Ovary (tissue), 9 donors: Measurements from ENCODE around the gene UBE2G1. TPM values are rescaled to one million over a fixed set of nuclear protein-coding genes. Genes with fewer than 3 reads are reported as not detected.

Source experiments
- DNase-seq, 5 donors: peaks; one replicate each; pipeline ENCODE4 v3.0.0-alpha.2; 2019 to 2020
- H3K27ac ChIP-seq, 2 donors: fragments of 200-600 bp; one replicate each; pipeline versions ENCODE4 v1.5.1 to v1.8.0; 2019 to 2022
- H3K27me3 ChIP-seq: fragments of 200-600 bp; one replicate; pipeline ENCODE4 v1.8.0; 2022
- H3K36me3 ChIP-seq: fragments of 200-600 bp; sonication (generic); one replicate; pipeline ENCODE4 v1.5.1; 2019
- H3K4me1 ChIP-seq: one replicate; pipeline ENCODE4 v1.8.1; 2013; ENCODE audit warnings: mild to moderate bottlenecking, moderate library complexity; ENCODE audit not compliant: insufficient read depth
- H3K4me3 ChIP-seq: fragments of 200-600 bp; sonication (generic); one replicate; pipeline ENCODE4 v1.5.1; 2017
- H3K9me3 ChIP-seq, 2 donors: fragments of 200-600 bp in 1 of 2; sonication (generic) in 1 of 2; one replicate each; pipeline versions ENCODE4 v1.5.1 to v1.8.1; 2013 to 2019; ENCODE audit warnings: mild to moderate bottlenecking in 1 of 2, moderate library complexity in 1 of 2
- EP300 ChIP-seq: sonication (generic); formaldehyde crosslinking; IDR thresholded peaks from one replicate; pipeline ENCODE4 v1.6.1; 2017; ENCODE audit warnings: antibody characterized with exemption
- POLR2A ChIP-seq: fragments of 450-650 bp; IDR thresholded peaks from one replicate; pipeline ENCODE4 v1.6.1; 2017; ENCODE audit warnings: antibody characterized with exemption, mild to moderate bottlenecking, moderate library complexity
- WGBS, 3 donors: extraction: QIAGEN DNeasy Blood & Tissue Kit in 1 of 3; methylation state at CpG; one replicate each; pipeline versions ENCODE4 v1.1.5 to v1.1.7; 2013 to 2017; 5-methylcytosine and 5-hydroxymethylcytosine counted together
- intact Hi-C, 4 donors: fragments of 100-400 bp; cut with DNase I; formaldehyde crosslinking; loops; one replicate each; pipeline versions ENCODE4 v1.11.0 to v1.15.1; 2022 to 2023
- polyA plus RNA-seq, 2 donors: library from polyadenylated mRNA; stranded (reverse); fragments of 200-250 nt in 1 of 2; fragments of 350-450 nt in 1 of 2; fragmentation: Illumina TruSeq in 1 of 2; extraction: RNeasy Lipid Tissue Mini Kit (QIAGEN cat#74804) in 1 of 2; gene quantifications; one replicate each; pipeline ENCODE4 v1.2.3, GENCODE V29; 2013 to 2014
- total RNA-seq, 7 donors: library from RNA; depleted of rRNA in 2 of 7; stranded (reverse); fragments of >200 nt in 2 of 7; fragmentation: NEBNext Ultra II Directional in 3 of 7; extraction: Animal tissue kit (Norgen Biotek cat#: 25700) in 3 of 7; gene quantifications; one replicate each; pipeline versions ENCODE4 v1.1.0 to v1.2.4, GENCODE V29; 2016 to 2023
- TF ChIP-seq, protein P1 (sequence below), 3 donors: fragments of 450-650 bp in 2 of 3; fragments of 200-600 bp in 1 of 3; IDR thresholded peaks; one replicate each; pipeline versions ENCODE4 v1.5.1 to v1.8.0; 2016 to 2022; ENCODE audit warnings: antibody characterized with exemption in 3 of 3, mild to moderate bottlenecking in 1 of 3
- donor health status: DM: no; HTN: no; CAD: no; lungs with moderate emphysema.
- donor health status: DM: no; HTN: no; CAD: no.
- donor health status: Bipolar disorder and iron deficiency.
- donor health status: DM: yes; HTN: yes; CAD: no.
- donor health status: DM: no; HTN: no; CAD: no.
- donor health status: DM: yes; HTN: yes; CAD: no.

The UBE2G1 gene
- total and polyA plus RNA-seq, 9 donors = 12.4 to 50.7 (median 36.5) TPM

DNA sequence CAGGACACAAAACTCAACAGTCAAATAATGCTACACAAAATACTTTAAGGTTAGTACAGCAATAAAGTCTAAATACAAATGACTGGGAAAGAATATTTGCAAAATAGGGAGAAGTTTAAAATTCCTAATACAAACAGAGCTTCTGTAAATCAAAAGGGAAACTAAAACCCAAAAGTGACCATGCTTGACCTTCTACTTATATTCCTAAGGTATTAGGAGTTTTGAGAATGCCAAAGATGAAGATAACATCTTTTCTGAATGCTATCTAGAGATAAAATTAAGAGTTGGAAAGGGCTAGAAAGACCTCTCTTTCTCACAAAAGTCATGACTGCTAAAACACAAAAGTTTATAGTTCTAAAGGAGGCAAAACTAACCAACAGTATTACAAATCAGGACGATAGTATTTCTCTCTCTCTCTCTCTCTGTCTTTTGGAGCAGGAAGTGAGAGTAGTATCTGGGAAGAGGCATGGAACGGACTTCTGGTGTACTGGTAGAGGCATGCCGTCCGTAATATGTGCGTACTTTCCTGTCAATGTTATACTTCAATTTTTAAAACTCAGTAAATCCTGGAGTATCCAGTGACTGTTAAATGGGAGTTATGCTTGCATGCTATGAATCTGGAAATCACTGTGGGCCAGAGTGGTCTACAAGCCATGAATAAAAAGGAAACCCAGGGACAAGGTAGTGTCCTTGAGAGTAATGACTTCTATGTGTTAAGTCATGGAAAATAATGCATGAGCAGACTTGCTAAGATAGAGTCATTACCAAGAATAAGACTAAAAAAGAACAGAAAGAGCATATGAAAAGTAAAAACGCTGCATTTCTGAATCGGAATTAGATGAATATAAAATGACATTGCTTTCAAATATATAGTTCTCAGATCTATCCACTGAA, 53.0 kb downstream of the UBE2G1 start:
- no peak for TF ChIP-seq POLR2A
- no peak for TF ChIP-seq EP300
- TF ChIP-seq, protein P1, sequence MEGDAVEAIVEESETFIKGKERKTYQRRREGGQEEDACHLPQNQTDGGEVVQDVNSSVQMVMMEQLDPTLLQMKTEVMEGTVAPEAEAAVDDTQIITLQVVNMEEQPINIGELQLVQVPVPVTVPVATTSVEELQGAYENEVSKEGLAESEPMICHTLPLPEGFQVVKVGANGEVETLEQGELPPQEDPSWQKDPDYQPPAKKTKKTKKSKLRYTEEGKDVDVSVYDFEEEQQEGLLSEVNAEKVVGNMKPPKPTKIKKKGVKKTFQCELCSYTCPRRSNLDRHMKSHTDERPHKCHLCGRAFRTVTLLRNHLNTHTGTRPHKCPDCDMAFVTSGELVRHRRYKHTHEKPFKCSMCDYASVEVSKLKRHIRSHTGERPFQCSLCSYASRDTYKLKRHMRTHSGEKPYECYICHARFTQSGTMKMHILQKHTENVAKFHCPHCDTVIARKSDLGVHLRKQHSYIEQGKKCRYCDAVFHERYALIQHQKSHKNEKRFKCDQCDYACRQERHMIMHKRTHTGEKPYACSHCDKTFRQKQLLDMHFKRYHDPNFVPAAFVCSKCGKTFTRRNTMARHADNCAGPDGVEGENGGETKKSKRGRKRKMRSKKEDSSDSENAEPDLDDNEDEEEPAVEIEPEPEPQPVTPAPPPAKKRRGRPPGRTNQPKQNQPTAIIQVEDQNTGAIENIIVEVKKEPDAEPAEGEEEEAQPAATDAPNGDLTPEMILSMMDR (IDR thresholded peaks at IDR 0.05) = no peak
- H3K4me1 ChIP-seq = peaks cover 19% of the 10 kb centered on the region
- DNase-seq = no peak
- H3K4me3 ChIP-seq = no peak overlapping the region
- no peaks in the 10 kb centered on the region for H3K9me3 ChIP-seq
- intact Hi-C loops = loop anchor here in 1 of 4 donors (10.0 kb wide), 1 partner anchor 51 kb away; the partner anchor contains the start of gene UBE2G1
- no peaks in the 10 kb centered on the region for H3K27me3 ChIP-seq
- H3K27ac ChIP-seq = peak overlapping the region in 1 of 2 donors; percentile 55
- WGBS, 3 donors = 32 to 47% (median 45%) methylated on average over 7 of the region's 7 CpGs
- H3K36me3 ChIP-seq = no peaks in the 10 kb centered on the region

DNA sequence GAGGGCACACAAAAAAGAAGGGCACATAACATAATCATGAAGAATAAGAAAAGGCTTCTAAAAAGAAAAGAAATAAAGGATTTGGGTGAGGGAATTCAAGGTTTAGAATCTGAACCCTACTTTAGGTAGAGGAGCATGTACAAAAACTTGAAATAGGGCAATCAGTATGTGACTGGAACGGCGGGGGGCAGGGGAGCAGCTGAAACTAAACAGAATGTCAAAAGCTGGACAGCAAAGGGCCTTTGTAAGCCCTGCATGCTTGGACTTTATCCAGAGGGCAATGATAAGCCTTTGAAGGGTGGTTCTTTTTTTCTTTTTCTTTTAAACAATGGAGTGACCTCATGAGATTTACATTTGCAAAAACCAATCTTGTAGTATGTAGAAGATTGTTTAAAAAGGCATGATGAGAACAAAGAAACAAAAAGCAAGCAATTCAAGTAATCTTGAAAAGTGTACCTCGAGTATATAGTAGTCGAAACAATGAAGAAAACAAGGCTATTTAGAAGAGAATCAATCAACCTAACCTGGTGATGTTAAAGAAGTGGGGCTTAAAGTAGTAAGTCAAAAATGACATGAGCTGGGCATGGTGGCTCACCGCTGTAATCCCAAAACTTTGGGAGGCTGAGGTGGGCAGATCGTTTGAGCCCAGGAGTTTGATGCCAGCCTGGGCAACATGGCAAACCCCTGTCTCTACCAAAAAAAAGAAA, 56.0 kb downstream of the UBE2G1 start:
- no peak overlapping the region for H3K27ac ChIP-seq
- H3K36me3 ChIP-seq = no peaks in the 10 kb centered on the region
- no peak overlapping the region for H3K4me3 ChIP-seq
- no peak for DNase-seq
- peaks cover 9% of the 10 kb centered on the region for H3K4me1 ChIP-seq
- intact Hi-C loops = loop anchor here in 1 of 4 donors (10.0 kb wide), 1 partner anchor 54 kb away; the partner anchor contains the start of gene UBE2G1
- 52 to 55% (median 52%) methylated on average over 6 of the region's 6 CpGs for WGBS, 3 donors
- no peak for TF ChIP-seq POLR2A
- TF ChIP-seq EP300 = no peak
- TF ChIP-seq, protein P1 (IDR thresholded peaks at IDR 0.05) = no peak
- no peaks in the 10 kb centered on the region for H3K9me3 ChIP-seq
- no peaks in the 10 kb centered on the region for H3K27me3 ChIP-seq

DNA sequence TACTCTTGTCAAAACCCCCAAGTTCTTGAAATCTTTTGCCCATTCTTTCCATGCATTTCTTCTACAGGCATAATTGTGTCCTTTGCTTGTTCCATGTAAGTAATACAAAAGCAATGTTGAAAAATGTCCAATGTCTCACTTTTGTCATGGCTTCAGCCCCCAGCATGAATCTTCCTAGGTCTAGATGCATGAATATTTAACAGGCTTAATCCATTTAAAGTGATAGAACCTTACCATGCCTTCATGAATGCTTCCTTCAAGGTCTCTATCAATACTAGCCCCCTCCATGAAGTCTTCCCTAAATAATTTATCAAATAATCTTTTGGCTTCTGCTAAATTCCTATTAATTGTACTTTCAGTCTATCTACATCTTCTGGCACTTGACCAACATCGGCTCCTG, 56.6 kb downstream of the UBE2G1 start:
- Histone ChIP-seq H3K36me3 (no peaks in the 10 kb centered on the region), H3K9me3 (no peaks in the 10 kb centered on the region), H3K27ac (no peak overlapping the region), H3K27me3 (no peaks in the 10 kb centered on the region), H3K4me3 (no peak overlapping the region), H3K4me1 (peaks cover 9% of the 10 kb centered on the region)
- WGBS, 3 donors = 14 to 21% (median 16%) methylated on average over 1 of the region's 1 CpG
- TF ChIP-seq POLR2A (no peak), EP300 (no peak)
- TF ChIP-seq, protein P1 (IDR thresholded peaks at IDR 0.05) = no peak
- intact Hi-C loops = loop anchor here in 1 of 4 donors (10.0 kb wide), 1 partner anchor 55 kb away; the partner anchor contains the start of gene UBE2G1
- DNase-seq = no peak

DNA sequence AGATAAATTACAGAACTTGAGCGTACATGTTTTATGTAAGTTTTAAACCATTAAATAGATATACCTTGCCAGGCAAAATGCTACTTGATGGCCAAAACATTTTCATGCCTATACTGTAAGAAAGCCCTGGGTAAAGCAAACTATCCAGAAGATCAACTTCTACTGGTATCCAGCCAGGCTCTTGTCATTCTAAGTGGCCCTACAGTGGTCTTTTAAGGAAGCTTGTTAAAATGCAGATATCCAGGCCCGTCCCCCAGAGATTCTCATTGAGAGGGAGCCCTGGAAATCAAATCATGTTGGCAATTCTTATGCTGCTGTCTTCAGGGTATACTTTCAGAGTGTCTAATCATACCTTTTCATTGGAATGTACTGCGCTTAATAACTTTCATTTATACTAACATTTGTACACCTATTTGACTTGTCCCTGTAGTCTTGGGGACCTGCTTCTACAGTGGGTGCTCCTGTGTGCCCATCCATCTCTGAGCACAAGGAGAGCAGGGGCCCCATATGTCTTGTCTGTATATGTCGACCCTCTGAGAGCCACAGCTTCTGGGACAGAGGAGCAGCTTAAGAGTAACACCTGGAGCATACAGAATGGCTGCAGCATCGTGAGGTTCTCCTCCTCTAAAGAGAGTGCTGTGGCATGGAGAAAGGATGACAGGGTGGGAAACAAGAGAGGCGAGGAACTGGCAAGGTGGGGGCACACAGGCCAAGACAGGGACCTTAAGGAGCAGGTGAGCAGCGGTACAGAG, 59.1 kb downstream of the UBE2G1 start:
- H3K27me3 ChIP-seq = no peaks in the 10 kb centered on the region
- intact Hi-C loops = no loop called here
- no peaks in the 10 kb centered on the region for H3K9me3 ChIP-seq
- H3K27ac ChIP-seq = no peak overlapping the region
- H3K4me1 ChIP-seq = peaks cover 9% of the 10 kb centered on the region
- 94 to 97% (median 95%) methylated on average over 7 of the region's 7 CpGs for WGBS, 3 donors
- TF ChIP-seq, protein P1 (IDR thresholded peaks at IDR 0.05) = no peak
- TF ChIP-seq POLR2A = no peak
- TF ChIP-seq EP300 = no peak
- H3K36me3 ChIP-seq = no peaks in the 10 kb centered on the region
- no peak overlapping the region for H3K4me3 ChIP-seq
- no peak for DNase-seq
